ENCODE results near the gene SLC2A11.
"Not testable (repeated sequence)": the region's sequence is repeated elsewhere in the genome, so short reads cannot be mapped to it uniquely, and the experiment has no call there.

The SLC2A11 gene

GRCh38 chr22:23847991-23848864, 9.4 kb upstream of the SLC2A11 start:
- H3K4me3 ChIP-seq (ENCODE audit: low read depth, low read length) = no peak overlapping the region
- TF ChIP-seq CTCF (IDR thresholded peaks at IDR 0.05; ENCODE audit: low read depth, low read length, missing control alignments) = no peak
- no peak for DNase-seq (ENCODE audit: low read depth)

- peak; percentile 90 for TF ChIP-seq CTCF (IDR thresholded peaks at IDR 0.05; ENCODE audit: low read depth, low read length, missing control alignments)
- no peak for DNase-seq (ENCODE audit: low read depth)
- peak overlapping the region; percentile 56 for H3K4me3 ChIP-seq (ENCODE audit: low read depth, low read length)
These were observed 8.4 kb upstream of the SLC2A11 start for GRCh38 chr22:23849009-23850006.

- no peak for DNase-seq (ENCODE audit: low read depth)
- no peak for TF ChIP-seq CTCF (IDR thresholded peaks at IDR 0.05; ENCODE audit: low read depth, low read length, missing control alignments)
- peak overlapping the region; percentile 56; the same call in 1 of the 2 replicates for H3K4me3 ChIP-seq (ENCODE audit: low read depth, low read length)
These were observed 7.5 kb upstream of the SLC2A11 start for GRCh38 chr22:23850136-23850611.

GRCh38 chr22:23856721-23857605, 712 bp upstream of the SLC2A11 start:
- no peak for TF ChIP-seq CTCF (IDR thresholded peaks at IDR 0.05; ENCODE audit: low read depth, low read length, missing control alignments)
- DNase-seq (ENCODE audit: low read depth) = no peak
- peak overlapping the region; percentile 77 for H3K4me3 ChIP-seq (ENCODE audit: low read depth, low read length)

GRCh38 chr22:23858484-23858815, 775 bp downstream of the SLC2A11 start:
- TF ChIP-seq CTCF (IDR thresholded peaks at IDR 0.05; ENCODE audit: low read depth, low read length, missing control alignments) = no peak
- peak overlapping the region; percentile 77 for H3K4me3 ChIP-seq (ENCODE audit: low read depth, low read length)
- DNase-seq (ENCODE audit: low read depth) = no peak

- TF ChIP-seq CTCF (IDR thresholded peaks at IDR 0.05; ENCODE audit: low read depth, low read length, missing control alignments) = no peak
- no peak for DNase-seq (ENCODE audit: low read depth)
- H3K4me3 ChIP-seq (ENCODE audit: low read depth, low read length) = no peak overlapping the region
These were observed 1.5 kb downstream of the SLC2A11 start for GRCh38 chr22:23859201-23859600.

GRCh38 chr22:23860187-23860586, 2.5 kb downstream of the SLC2A11 start:
- not testable (repeated sequence) for H3K4me3 ChIP-seq (ENCODE audit: low read depth, low read length); DNase-seq (ENCODE audit: low read depth)
